Body of pancreas (tissue), 4 donors: ENCODE results near the gene TRAPPC5.

Experiments
- POLR2A ChIP-seq, 3 donors: fragments of 450-650 bp; IDR thresholded peaks; one replicate each; pipeline ENCODE4 v1.6.1; 2016; ENCODE audit warnings: antibody characterized with exemption in 3 of 3, mild to moderate bottlenecking in 2 of 3
- TF ChIP-seq, protein P1 (sequence below), 7 experiments: fragments of 450-650 bp in 4 of 7; fragments of 200-600 bp in 3 of 7; sonication (generic) in 3 of 7; IDR thresholded peaks; one replicate each; pipeline ENCODE4 v1.5.1; 2016 to 2019; ENCODE audit warnings: antibody characterized with exemption in 7 of 7

DNA sequence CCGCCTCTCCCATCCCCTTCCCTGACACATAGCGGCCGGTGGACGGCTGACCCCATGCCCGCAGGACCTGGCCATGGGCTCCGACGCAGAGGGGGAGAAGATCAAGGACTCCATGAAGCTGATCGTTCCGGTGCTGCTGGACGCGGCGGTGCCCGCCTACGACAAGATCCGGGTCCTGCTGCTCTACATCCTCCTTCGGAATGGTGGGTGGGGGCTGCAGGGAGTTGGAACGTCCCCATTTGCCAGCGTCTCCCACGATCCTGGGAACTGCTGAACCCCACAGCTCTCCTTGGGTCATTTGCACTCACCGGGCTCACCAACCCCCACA is 36.1 kb upstream of the TRAPPC5 start:
- no peak for TF ChIP-seq POLR2A (IDR thresholded peaks at IDR 0.05)
- TF ChIP-seq, protein P1, sequence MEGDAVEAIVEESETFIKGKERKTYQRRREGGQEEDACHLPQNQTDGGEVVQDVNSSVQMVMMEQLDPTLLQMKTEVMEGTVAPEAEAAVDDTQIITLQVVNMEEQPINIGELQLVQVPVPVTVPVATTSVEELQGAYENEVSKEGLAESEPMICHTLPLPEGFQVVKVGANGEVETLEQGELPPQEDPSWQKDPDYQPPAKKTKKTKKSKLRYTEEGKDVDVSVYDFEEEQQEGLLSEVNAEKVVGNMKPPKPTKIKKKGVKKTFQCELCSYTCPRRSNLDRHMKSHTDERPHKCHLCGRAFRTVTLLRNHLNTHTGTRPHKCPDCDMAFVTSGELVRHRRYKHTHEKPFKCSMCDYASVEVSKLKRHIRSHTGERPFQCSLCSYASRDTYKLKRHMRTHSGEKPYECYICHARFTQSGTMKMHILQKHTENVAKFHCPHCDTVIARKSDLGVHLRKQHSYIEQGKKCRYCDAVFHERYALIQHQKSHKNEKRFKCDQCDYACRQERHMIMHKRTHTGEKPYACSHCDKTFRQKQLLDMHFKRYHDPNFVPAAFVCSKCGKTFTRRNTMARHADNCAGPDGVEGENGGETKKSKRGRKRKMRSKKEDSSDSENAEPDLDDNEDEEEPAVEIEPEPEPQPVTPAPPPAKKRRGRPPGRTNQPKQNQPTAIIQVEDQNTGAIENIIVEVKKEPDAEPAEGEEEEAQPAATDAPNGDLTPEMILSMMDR (IDR thresholded peaks at IDR 0.05): no peak
